Stimulated activated CD8-positive, alpha-beta memory T cell treated with anti-CD3 and anti-CD28 coated beads, Interleukin-7, amount 100 ng/mL, for 48 hours (primary cell): ENCODE data around the gene CTDSP2.
A peak's percentile ranks its signal among the peaks of the same experiment; 100 is the strongest.
"Not testable (repeated sequence)": the region's sequence is repeated elsewhere in the genome, so short reads cannot be mapped to it uniquely, and the experiment has no call there.

Source experiments
- DNase-seq, 2 donors: peaks; one replicate each; pipeline ENCODE4 v3.0.0-alpha.2; 2020; ENCODE audit warnings: low read depth in 1 of 2; ENCODE audit errors: extremely low read depth in 1 of 2

CTDSP2 gene

DNA sequence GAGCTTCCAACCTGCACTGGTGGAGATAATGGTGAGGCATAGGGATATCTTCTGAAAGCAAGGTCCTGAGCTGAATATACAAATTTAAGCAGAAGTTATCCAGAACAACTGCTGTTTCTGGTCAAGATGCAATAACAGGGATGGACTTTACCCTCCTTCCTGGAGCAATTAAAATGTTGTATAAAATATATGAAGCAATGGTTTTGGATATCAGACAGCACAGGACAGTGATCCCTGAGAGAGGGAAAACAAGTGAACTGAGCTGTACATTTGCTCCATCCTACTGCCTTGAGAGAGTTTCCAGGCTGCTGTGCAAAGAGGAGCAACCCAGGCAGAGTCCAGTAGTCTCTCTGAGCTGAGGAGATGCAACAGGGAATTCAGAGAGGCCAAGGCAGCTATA is 36.0 kb upstream of the CTDSP2 start:
- no peak for DNase-seq

DNA sequence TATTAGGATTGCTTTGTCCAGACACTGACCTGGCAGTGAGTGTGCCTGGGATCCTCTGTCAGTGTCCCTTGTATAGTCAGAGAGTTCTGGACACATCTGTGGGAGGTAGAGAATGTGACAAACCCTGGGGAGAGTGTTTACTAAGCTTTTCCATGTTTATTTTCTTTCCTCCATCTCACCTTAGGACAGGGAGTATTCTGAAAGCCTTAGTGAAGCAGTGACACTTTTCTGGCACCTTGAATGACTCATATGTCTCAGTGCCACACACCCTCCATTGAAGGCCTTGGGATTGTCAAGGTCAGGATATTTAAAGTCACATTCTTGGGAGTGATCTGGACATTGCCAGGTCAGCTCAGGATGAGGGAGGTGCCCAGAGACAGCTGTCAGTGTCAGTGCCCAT is 34.9 kb upstream of the CTDSP2 start:
- DNase-seq: no peak

DNA sequence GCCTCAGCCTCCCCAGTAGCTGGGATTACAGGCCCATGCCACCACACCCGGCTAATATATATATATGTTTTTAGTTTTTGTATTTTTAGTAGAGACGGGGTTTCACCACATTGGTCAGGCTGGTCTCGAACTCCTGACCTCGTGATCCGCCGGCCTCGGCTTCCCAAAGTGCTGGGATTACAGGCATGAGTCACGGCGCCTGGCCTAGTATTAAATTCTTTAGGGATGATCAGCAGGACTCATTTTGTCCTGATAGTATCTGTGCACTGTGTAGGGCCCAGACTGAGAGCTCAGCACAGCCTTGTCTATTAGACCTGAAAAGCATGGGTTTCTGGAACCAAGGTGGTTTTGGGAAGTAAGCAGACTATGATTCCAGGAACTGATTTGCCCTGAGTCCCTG is 34.5 kb upstream of the CTDSP2 start:
- not testable (repeated sequence) for DNase-seq

DNA sequence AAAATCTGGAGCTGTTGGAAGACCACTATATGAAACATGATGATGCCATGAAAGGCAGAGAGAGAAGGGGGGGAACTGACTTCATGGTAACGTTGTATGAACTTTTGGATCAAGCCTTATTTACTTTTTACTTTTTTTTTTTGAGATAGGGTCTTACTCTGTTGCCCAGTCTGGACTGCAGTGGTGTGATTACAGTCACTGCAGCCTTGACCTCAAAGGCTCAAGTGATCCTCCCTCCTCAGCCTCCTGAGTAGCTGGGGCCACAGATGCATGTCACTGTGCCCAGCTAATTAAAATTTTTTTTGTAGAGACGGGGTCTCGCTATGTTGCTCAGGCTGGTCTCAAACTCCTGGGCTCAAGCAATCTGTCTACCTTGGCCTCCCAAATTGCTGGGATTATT is 31.3 kb upstream of the CTDSP2 start:
- DNase-seq: no peak

DNA sequence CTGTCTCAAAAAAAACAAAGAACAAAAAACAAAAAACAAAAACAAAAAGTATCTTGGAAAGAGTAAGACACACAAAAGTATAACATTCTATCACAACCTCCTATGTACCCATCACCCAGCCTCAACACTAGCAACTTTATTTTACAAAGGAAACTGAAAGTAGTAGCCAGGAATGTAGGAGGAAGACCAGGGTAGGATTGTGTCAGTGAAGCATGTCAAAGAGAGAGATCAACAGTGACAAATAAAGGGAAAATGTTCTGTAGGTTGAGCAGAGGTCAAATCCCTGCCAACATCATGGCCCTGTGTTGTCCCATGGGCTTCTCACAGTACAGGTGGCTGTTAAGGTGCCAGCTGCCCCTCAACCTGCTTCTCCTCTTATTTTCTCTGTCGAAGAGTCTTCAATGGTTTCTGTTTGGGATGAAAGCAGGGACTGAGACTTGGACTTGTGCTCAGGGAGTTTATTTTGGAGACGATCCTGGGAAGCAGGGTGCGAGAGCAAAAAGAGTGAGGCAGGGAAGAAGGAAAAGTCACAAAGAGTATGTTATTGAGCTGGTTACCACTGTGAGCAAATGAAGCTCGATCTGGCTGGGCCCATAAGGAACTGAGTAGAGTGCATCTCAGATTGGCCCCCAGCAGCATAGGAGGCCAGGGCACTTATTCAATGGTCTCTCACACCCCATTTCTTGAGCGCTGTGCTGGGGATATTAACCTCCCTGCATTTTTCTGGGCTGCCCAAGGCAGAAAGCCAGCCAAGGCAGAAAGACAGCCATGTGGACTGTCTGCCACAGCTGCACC is 29.4 kb upstream of the CTDSP2 start:
- no peak for DNase-seq

DNA sequence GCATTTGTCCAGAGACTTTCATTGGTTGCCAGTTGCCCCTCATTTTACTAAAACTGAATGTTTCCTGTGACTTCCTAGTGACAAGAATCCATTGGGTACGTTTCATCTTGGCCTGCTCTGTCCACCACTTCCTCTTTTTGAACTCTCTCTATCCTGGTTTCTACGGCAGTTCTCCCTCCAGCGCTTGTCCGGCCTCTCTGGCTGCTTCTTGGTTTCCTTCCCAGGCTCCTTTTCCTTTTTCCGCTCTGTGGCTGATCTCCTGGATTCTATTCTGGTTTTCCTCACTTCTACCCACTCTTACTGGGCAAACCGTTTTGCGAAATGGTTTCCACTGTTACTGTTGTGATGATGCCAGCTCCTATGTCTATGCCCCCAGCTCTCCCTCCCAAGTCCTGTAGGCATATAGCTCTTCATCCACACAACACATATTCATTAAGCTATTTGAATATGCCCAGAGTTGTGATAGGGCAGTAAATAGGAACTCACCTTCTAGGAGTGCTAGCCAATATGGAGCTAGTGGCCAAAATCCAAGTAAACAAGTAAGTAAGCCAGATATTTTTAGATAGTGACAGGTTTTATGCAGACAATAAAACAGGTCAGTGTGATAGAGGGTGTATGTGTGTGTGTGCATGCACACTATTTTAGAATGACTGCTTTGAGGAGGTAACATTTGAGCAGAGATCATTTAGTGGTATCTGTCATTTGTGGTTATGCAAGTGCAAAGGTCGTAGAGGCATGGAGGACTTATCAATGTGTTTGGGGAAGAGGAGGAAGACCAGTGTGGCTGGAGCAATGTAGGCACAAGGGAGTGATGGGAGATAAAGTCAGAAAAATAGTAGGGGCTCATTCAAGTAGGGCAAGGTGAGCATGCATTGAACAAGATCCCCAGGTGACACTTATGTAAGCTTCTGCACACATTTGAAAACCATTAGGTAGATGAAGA is 27.9 kb upstream of the CTDSP2 start:
- no peak for DNase-seq

DNA sequence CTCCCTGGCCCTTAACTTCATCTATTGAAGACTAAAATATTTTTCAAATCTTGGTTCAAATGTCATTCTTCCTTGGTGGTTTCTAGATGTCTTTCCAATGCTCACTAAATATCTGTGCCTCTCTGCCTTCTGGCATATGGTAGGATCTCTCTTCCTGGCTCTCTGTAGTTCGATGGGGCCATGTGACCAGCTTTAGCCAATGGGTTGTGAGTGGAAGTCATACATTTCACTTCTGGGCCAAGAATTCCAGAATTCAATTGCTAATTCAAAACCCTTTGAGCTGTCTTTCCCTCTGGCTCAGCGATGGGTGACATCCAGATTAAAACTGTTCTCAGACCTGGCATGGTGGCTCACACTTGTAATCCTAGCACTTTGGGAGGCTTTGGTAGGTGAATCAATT is 25.8 kb upstream of the CTDSP2 start:
- DNase-seq: no peak

DNA sequence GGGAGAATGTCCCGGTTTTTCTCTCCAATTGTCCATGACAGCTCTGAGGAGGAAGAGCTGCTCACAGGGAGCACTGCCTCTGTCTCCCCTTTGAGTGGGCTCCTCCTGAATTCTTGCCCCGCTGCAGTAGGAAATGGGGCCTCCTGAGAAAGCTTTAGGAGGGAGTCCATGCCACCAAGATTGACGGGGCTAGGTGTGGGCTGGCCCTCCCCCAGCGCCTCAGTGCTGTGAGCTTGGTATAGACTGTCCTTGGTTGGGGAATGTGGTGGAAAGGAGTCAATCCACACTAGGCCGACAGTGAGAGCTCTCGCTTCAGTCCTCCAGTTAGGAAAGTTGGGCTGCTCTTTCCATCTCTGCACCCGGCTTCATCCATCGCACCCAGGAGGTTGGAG is 23.4 kb upstream of the CTDSP2 start:
- no peak for DNase-seq

DNA sequence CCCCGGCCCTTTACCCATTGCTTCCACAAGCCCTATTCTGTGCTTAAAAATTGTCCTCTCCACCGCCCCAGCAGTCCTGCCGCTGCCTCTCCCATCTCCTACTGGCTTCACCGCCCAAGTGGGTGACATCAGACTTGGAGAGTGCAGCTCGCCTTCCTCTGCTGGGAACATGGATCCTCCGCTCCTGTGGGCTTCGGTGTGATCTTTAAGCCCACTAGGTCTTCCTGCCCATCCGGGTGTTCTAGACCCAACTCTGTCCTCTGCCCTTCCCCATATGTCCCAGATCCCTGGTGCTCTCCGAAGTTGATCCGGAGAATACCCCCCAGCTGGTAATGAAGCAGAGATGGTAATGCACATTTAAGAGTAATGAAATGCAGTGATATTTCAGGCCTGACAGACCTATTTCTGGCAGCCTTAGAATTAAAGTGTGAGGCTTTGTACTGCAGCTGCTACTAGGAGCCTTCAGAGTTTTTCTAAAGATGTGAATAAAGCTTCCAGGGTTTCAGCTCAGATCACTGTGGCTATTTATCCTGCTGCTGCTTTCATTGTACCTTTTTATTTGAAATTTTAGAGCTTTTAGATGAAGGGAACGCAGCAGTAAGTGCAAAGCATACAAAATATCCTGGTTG is 22.9 kb upstream of the CTDSP2 start:
- no peak for DNase-seq

DNA sequence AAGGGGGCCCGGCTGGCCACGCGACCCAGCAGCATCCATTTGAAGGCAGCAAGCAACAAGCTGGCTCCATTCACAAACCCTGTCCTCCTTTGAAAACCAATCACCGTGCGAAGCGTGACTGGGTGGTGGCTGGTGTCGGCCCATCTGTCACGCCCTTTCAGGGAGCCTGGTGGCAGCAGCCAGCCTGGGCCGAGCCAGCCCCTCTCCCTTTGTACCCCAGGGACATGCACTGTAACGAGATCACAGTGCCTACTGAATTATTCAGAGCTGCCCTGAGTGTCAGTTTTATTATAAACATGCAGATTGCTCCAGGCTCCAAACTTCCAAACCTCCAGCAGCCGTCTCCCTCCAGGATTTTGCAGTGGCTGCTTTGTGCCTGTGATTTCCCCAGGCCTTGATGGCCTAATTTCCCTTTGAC is 22.3 kb upstream of the CTDSP2 start:
- no peak for DNase-seq

DNA sequence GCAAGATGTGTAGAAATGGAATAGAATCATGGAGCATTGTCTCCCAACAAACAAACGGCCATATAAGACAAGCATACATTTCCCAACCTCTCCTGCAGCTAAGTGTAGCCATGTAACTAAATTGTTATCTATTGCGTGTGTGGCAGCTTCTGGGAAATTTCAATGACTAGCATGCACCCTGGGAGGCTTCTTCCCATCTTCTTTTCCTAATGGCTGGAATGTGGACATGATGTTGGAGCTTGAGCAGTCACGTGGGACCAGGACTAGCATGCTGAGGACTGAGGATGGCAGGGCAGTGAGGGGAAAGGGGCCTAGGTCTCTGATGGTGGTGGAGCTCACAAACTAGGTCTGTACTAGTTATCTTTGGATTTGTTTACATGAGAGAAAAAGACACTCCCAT is 21.7 kb upstream of the CTDSP2 start:
- no peak for DNase-seq

DNA sequence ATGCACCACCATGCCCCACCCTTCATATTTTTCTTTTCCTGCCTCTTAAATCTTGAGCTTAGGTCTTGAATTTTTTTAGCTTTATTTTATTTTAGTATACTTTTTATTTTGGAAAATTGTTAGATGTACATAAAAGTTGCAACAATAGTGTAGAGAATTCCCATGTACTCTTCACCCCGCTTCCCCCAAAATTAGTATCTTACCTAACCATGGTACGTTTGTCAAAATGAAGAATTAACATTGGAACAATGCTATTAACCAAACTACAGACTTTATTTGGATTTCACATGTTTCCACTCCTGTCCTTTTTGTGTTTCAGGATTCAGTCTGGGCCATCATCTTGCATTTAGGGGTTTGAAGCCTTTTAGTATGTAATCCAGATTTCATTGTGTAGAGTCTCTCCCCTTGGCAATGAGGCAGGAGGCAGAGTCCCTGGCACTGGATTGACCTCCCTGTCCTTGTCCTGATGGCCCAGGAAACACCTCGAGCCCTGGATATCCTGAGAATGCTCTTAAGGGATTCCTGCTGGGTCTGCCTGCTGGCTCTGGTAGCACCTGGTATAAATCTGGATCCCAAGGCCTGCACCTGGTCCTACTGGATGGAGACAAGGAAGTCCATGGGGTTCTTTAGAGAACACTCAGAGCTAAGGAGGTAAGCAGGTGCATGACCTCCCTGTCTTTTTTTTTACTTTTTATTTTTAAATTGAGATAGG is 19.9 kb upstream of the CTDSP2 start:
- DNase-seq: no peak

DNA sequence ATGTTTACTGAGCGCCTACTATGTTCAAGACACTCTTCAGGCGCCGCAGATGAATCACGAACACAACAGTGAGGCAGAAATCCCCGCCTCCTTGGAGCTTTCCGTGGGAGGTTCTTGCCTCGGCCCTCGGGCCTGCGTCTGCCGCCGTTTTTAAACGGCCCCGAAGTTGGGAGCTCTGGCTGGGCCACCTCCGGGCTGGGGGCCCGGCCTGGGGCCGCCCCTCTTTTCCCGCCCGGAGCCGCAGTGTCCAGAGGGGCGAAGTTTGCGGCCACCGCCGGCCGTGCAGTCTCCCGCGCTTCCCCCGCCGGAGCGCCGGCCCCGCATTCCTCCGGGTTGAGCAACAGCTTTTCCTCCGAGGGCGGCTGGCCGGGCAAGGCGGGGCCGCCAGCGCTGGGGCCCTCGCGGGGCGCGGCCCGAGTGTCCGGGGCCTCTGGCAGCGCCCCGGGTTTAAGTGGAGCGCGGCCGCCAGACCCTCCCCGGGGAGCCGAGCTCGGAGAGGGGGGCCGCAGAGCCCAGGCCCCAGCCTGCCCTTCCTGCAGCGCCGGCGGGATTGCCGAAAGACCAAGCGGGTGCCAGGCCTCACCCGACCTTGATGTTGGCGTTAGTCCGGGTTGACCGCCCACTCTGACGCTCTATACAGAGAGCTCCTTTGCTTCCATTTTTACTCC is 18.7 kb upstream of the CTDSP2 start:
- DNase-seq: peak in 1 of 2 donors; percentile 49

DNA sequence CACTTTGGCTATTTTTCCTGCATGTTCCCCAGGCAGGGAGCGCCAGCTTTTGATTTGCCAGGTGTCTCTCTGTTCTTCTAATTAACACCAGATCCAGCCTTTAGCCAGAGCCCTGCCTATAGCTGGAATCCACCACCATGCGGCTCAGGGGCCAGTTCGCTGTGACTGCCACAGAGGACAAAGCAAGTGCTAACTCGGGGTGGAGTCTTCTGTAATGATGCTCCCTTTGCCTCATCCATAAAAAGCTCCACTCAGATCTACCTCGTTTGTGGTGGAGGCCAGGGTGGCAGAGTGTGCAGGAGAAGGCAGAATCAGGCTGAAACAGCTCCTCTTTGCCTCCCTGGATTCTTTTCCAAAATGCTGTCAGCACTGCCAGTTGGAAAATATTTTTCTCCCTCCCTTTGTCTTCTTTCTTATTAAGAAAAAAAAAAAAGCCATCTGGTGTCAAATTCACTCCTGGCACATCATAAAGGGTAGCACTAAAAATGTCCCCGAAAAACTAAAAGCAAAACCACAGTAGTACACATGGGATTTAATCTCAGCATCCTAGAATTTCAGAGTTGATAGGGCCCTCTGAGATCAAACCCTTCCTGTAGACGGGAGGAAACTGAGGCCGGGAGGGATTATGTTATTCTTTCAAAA is 18.0 kb upstream of the CTDSP2 start:
- DNase-seq: no peak

DNA sequence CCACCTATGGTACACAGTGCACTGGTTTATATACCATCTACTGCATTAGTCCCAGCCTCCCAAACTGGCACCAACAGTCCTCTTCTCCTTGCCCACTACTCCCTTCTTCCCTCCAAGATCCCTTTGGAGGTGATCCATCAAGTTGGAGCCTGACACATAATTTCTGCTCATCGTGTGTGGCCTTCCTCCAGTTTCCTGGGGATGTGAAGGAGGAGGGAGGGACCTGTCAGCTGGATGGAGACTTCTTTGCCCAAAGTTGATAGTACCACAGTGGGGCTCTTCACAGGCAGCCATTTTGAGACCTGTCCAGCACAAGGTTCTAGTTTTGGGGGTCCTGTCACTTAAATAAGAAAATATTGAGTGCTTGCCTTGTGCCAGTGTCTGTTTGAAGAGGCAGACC is 17.1 kb upstream of the CTDSP2 start:
- no peak for DNase-seq

DNA sequence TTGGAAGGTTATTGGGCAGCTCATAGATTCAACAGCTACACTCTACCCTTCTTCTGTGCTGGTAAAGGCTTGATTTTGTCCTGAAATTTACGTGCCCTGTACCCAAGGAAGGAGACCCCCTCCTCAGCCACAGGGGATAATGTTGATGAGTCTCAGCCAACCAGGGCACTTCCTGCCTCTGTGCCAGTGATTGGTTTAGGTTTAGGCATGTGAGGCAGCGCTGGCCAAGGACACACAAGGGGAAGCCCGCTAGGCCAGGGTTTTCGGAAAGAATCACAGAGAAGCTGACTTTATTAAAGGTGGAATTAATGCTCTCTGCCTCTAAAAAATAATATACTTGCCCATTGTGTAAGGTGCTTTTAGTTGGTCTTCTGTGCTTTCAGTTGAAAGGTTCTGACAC is 15.4 kb upstream of the CTDSP2 start:
- DNase-seq: no peak

DNA sequence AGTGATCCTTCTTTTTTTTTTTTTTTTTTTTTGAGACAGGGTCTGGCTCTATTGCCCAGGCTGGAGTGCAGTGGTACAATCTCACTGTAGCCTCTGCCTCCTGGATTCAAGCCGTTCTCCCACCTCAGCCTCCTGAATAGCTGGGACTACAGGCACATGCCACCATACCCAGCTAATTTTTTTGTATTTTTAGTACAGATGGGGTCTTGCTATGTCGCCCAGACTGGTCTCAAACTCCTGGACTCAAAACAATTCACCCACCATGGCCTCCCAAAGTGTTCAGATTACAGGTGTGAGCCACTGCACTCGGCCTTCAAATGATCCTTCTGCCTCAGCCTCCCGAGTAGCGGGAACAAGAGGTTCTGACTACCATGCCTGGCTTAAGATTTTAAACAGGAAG is 14.4 kb upstream of the CTDSP2 start:
- not testable (repeated sequence) for DNase-seq

DNA sequence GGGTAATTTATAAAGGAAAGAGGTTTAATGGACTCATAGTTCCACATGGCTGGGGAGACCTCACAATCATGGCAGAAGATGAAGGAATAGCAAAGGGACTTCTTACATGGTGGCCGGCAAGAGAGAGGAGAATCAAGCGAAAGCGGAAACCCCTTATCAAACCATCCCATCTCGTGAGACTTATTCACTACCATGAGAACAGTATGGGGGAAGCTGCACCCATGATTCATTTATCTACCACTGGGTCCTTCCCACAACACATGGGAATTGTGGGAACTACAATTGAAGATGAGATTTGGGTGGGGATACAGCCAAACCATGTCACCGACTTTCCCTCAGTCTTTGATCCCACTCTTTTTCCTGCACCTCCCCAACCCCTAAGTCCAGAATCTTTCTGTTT is 12.6 kb upstream of the CTDSP2 start:
- no peak for DNase-seq

DNA sequence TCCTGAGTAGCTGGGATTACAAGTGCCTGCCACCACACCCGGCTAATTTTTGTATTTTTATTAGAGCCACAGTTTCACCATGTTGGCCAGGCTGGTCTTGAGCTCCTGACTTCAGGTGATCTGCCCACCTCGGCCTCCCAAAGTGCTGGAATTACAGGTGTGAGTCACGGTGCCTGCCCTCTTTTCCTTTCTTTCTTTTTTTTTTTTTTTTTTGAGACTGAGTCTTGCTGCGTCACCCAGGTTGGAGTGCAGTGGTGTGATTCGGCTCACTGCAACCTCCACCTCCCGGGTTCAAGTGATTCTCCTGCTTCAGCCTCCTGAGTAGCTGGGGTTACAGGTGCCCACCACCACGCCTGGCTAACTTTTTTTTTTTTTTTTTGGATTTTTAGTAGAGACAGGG is 11.6 kb upstream of the CTDSP2 start:
- not testable (repeated sequence) for DNase-seq

DNA sequence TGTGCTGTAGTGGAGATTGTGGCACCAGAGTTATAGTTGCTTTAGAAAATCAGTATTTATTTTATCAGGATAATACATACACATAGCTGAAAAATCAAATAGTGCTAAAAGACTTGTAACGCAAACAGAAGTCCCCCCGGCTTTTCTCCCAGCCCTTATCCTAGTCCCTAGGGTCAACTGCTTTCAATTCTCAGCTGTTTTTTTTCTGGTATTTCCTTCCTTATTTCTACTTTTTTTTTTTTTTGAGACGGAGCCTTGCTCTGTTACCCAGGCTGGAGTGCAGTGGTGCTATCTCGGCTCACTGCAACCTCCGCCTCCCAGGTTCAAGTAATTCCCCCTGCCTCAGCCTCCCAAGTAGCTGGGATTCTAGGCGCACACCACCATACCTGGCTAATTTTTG is 8.4 kb upstream of the CTDSP2 start:
- DNase-seq: no peak
